Effector memory CD4-positive, alpha-beta T cell (primary cell): Measurements from ENCODE around the gene ZCCHC24.
"Not testable (repeated sequence)": the region's sequence is repeated elsewhere in the genome, so short reads cannot be mapped to it uniquely, and the experiment has no call there.

Experiments used
- DNase-seq, 3 donors: peaks; one replicate each; pipeline ENCODE4 v3.0.0-alpha.2; 2020
- H3K27ac ChIP-seq: 2 replicates; pipeline ENCODE4 v1.7.0; 2013; ENCODE audit warnings: mild to moderate bottlenecking, low read length, moderate library complexity; ENCODE audit not compliant: insufficient read depth, poor library complexity, severe bottlenecking
- H3K27me3 ChIP-seq: replicated peaks from 2 replicates; pipeline ENCODE4 v1.7.0; 2013; ENCODE audit warnings: mild to moderate bottlenecking, low read length; ENCODE audit not compliant: insufficient read depth, control insufficient read depth, poor library complexity, severe bottlenecking
- H3K36me3 ChIP-seq: 2 replicates; pipeline ENCODE4 v1.7.0; 2013; ENCODE audit warnings: mild to moderate bottlenecking, low read length, moderate library complexity; ENCODE audit not compliant: control insufficient read depth, insufficient read depth
- H3K4me1 ChIP-seq: 2 replicates; pipeline ENCODE4 v1.7.0; 2013; ENCODE audit warnings: low read length, mild to moderate bottlenecking; ENCODE audit not compliant: control insufficient read depth, insufficient read depth, poor library complexity, severe bottlenecking
- H3K4me3 ChIP-seq: 2 replicates; pipeline ENCODE4 v1.7.0; 2013; ENCODE audit warnings: low read length, low read depth, mild to moderate bottlenecking; ENCODE audit not compliant: insufficient read depth, poor library complexity, severe bottlenecking
- H3K9me3 ChIP-seq: 2 replicates; pipeline ENCODE4 v1.7.0; 2013; ENCODE audit warnings: mild to moderate bottlenecking, low read length, moderate library complexity; ENCODE audit not compliant: control insufficient read depth

Gene ZCCHC24

DNA sequence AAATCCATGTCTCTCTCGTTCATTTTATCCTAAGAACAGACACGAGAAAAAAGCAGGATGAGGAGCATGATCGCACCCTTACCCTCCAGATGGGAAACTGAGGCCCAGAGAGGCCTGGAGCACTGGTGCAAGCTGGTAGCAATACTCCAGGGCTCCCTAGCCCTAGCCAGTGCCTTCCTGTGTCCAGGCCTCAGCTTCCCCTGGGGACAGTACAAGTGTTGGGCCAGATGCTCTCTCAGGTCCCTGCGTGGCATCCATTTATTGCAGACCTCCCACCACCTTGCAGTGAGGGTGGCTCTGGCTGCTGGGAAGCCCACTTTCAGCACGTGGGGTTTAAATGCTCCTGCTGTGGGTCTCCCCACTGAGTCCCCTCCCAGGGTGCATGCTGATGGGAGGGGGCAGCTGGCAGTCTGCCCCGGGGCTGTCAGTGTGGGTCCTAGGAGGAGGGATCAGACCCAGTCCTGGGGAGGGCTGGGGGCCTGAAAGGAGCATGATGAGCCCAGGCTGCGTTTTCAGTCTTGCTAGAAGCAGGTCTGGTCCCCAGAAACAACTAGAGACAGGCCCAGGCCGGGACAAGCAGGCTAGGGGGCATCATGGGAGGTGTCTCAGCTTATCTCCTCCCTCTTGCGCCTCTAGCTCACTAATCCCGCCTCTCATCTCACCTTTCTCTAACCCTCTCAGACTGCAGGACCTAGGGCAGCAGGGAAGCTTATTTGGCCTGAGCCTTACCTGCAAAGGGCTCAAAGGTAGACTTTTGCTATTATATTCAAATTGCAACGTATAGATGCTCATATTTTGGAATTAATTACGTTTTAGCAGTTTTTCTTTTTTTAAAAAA lies 98.8 kb downstream of the ZCCHC24 start:
- DNase-seq, result no peak
- Histone ChIP-seq H3K27ac (peak overlapping the region; percentile 83), H3K4me1 (peaks cover 27% of the 10 kb centered on the region)

DNA sequence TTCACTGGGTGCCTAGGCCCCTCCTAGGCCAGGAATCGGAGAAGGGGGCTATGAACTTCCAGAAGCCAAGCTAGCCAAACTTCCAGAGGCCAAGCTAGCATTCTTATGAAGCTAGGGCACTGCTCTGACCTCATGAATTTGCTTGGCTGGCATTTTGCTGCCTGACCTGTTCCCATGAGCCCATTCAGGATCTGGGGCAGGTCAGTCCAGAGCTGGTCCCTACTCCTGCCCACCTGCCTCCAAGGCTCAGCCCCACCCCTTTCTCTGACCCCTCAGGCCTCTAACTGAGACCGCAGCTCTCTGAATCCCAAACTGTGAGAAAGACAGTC lies 99.4 kb downstream of the ZCCHC24 start:
- Histone ChIP-seq H3K27me3 (no peaks in the 10 kb centered on the region), H3K4me3 (no peak overlapping the region), H3K9me3 (no peaks in the 10 kb centered on the region), H3K27ac (no peak overlapping the region), H3K4me1 (peaks cover 27% of the 10 kb centered on the region), H3K36me3 (peaks cover 17% of the 10 kb centered on the region)
- no peak for DNase-seq

More for the DNA sequence above, 98.8 kb downstream of the ZCCHC24 start:
- no peaks in the 10 kb centered on the region for H3K9me3 ChIP-seq
- peaks cover 22% of the 10 kb centered on the region for H3K36me3 ChIP-seq
- no peaks in the 10 kb centered on the region for H3K27me3 ChIP-seq
- no peak overlapping the region for H3K4me3 ChIP-seq

DNA sequence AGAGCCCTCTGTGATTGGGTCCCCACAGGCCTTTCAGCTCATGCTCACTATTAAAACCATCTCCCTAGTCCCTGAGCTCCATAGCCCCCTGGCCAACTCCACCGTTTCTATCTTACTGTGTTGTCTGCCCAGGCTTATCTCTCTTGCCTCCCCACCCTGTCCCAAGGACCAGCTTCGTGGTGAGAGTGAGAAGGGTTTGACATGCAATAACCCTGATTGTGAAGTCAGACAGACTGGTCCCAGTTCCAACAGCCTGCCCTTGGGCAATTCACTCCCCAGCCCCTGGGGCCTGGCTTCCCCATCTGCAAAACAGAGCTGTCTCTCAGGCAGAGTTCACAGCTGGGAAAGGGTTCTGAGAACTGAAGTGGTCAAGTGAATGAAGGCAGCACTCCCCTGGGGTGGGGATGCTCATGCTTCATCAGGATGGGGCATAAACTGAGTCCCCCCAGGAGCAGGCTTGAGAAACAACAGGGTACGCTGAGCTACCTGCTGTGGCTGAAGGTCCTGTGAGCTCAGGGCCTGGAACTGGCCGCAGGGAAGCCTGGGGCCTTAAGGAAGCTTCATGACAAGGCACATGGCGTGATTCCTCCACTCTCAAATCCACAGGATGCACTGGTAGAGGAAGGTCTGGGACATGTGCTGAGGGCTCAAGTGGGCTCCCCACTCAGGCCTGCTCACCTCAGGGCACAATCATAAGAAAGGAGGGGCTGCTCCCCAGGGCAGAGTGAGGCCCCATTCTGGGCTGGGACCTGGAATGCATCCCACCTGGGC lies 100.0 kb downstream of the ZCCHC24 start:
- Histone ChIP-seq H3K27me3 (no peaks in the 10 kb centered on the region), H3K27ac (no peak overlapping the region), H3K4me3 (no peak overlapping the region), H3K36me3 (peaks cover 11% of the 10 kb centered on the region), H3K9me3 (no peaks in the 10 kb centered on the region), H3K4me1 (peaks cover 27% of the 10 kb centered on the region)
- no peak for DNase-seq

DNA sequence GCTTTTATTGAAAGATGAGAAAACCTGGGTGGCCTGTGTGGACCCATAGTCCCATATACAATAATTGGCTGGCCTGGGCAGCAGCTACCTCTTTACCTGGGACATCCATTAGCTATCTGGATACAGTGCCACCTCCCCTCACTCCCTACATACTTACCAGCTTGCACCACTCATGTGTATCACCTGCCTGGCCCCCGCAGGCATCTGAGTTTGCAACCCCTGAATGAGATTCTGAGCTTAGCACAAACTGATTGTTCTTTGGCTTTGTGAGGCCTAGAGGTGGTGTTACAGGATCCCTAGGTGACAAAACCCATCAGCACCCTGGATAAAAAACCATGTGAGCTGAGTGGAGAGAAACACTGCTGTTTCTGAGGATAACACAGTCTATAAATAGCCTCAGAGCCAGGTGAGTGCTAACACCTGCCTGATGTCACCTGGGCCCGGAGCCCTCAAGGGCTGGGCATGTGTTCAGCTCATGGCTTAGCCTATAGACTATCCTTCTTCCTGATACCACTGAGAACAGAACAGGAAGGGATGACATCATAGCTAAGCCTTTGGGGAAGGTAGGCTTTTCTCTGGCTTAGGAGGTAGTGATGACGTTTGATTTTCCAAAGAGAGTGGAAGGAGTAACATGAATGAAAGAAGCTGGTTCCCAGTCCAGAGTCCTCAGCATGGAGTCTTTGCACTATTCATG lies 100.8 kb downstream of the ZCCHC24 start:
- Histone ChIP-seq H3K27me3 (no peaks in the 10 kb centered on the region), H3K27ac (no peak overlapping the region), H3K36me3 (peaks cover 4% of the 10 kb centered on the region), H3K4me3 (no peak overlapping the region), H3K4me1 (peaks cover 27% of the 10 kb centered on the region), H3K9me3 (no peaks in the 10 kb centered on the region)
- no peak for DNase-seq

DNA sequence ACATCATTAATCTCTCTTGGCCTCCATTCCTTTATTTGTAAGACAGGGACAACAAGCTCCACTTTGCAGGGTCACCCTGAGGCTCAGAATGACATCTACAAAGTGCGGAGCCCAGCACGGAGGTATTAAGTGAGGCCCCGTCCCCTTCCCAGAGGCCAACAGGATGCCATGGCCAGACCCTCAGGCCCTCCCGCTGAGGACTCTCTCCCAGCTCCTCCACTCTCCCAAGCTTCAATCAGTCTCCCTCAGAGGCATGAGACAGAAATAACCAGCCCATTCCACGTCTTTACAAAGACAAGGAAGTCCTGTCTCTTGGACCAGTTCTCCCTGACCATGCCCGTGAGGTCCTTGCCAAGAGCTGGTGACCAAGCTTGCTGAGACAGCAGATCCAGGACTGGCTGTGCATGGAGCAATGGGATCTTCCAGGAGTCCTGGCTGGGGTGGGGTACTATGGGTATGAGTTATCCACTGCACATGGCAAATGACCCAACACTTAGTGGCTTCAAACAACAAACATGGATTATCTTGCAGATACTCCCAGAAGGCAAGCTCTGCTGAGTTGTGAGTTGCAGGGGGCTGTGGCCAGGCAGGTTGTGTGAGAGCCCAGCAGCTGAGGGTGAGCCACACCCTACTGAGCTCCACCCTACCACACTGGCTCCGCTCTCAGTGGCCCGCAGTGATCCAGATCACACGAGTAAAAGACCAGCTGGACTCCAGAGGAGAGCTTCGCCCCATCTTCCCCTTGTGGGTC lies 102.4 kb downstream of the ZCCHC24 start:
- H3K27ac ChIP-seq, result no peak overlapping the region
- H3K4me1 ChIP-seq, result peaks cover 10% of the 10 kb centered on the region
- H3K36me3 ChIP-seq, result no peaks in the 10 kb centered on the region
- H3K27me3 ChIP-seq, result no peaks in the 10 kb centered on the region
- DNase-seq, result no peak
- H3K4me3 ChIP-seq, result no peak overlapping the region
- no peaks in the 10 kb centered on the region for H3K9me3 ChIP-seq

DNA sequence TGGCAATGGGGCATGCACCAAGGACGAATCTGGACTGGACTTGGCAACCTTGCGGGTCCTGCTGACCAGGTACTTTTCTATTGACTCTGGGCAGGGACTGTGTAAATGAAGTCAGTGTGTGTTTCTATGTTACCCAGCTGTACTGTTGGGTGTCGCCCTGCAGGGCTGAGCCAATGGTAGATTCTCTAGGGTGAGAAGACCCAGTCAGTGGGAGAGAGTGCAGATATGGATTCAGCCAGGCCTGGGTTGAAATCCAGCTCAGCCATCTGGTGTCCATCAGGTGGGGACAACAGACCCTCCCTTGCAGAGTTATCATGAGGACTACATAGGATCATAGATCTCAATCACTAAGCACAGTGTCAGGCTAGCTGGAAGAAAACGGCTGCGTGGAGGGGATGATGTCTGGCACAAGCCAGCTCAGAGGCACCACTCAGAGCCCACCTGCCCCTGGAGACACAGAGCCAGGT lies 103.1 kb downstream of the ZCCHC24 start:
- no peak for DNase-seq
- Histone ChIP-seq H3K4me1 (peaks cover 4% of the 10 kb centered on the region), H3K36me3 (no peaks in the 10 kb centered on the region), H3K27ac (no peak overlapping the region), H3K4me3 (no peak overlapping the region), H3K27me3 (no peaks in the 10 kb centered on the region), H3K9me3 (no peaks in the 10 kb centered on the region)

DNA sequence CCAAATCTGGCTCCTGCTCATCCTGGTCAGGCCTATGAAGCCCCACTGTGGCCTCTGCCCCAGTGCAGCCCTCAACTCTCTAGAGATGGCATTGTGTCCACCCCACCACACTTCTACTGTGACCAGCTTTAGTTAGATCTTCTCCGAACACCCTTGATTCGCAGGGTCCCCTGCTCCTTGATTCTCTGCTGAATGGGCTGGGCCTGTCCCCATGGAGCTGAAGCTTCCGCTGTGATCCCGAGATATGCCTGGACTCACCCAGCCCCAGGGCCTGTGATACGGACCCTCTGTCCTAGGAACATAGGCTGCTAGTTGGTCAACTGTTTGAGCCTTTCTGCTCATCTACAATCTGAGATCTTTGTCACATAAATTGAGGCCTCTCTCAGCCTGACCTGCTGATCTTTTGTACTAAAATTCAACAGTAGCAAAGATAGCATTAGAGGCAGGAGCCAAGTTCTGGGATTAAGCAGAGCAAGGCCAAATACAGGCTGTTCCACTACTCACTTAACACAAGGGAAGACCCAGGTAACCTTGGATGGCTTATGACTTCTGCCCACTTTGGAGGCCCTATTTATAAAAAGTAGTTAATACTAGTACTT lies 104.7 kb downstream of the ZCCHC24 start:
- H3K4me3 ChIP-seq, result no peak overlapping the region
- no peaks in the 10 kb centered on the region for H3K4me1 ChIP-seq
- no peaks in the 10 kb centered on the region for H3K36me3 ChIP-seq
- DNase-seq, result no peak
- H3K27me3 ChIP-seq, result no peaks in the 10 kb centered on the region
- no peaks in the 10 kb centered on the region for H3K9me3 ChIP-seq
- no peak overlapping the region for H3K27ac ChIP-seq

DNA sequence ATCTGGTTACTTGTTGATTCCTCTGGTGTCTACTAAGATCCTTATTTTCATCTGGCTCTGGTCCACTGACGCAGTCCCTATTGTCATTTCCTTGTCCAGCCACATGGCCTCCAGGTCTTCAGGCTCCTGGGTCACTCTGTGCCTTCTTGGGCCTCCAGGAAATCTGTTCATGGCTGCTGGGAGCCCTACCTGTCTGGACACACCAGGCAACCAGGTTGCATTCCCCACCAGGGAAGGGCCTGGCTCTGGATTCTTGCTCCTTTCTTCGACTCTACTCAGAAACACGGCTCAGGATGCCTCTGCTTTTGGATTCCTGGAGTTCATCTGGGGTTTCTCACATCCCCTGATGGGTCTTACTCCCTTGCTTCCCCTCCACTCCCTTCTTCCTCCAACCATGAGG lies 106.2 kb downstream of the ZCCHC24 start:
- no peaks in the 10 kb centered on the region for H3K36me3 ChIP-seq
- no peaks in the 10 kb centered on the region for H3K27me3 ChIP-seq
- H3K27ac ChIP-seq, result no peak overlapping the region
- no peaks in the 10 kb centered on the region for H3K4me1 ChIP-seq
- no peak overlapping the region for H3K4me3 ChIP-seq
- no peaks in the 10 kb centered on the region for H3K9me3 ChIP-seq
- no peak for DNase-seq

DNA sequence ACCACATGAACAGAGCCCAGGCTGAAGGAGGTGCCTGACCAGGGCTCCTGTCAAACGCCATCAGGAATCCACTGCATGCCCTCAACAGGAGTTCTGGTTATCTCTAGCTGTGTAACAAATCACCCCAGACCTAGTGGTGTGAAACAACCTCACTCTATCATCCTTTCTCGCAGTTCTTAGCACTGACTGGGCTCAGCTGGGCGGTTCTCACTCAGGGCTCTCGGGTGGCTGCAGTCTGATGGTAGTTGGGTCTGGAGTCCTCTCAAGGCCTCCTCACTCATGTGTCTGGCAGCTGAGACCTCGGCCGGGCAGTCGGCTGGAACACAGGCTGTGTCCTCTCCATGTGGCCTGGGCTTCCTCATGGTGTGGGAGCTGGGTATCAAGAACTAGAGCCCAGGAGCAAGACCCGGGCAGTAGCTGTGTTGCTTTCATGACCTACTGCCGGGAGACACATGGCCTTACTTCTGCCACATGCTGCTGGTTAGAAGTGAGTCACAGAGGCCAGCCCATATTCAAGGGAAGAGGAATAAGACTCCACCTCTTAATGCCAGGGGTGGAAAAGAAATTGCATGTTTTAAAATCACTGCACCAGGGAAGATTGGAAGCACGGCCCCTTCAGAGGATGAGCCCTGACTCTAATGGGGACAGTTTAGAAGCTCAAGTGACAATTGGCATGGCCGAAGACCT lies 107.5 kb downstream of the ZCCHC24 start:
- not testable (repeated sequence) for H3K27ac ChIP-seq, H3K4me3 ChIP-seq, H3K36me3 ChIP-seq, H3K27me3 ChIP-seq, H3K4me1 ChIP-seq, DNase-seq, H3K9me3 ChIP-seq
